Activated CD8-positive, alpha-beta memory T cell treated with anti-CD3 and anti-CD28 coated beads for 48 hours (primary cell): ENCODE measurements around the gene MGMT.

ENCODE experiments used
- DNase-seq, 3 experiments: peaks; one replicate each; pipeline ENCODE4 v3.0.0-alpha.2; 2020; ENCODE audit warnings: low read depth in 2 of 3, low spot score in 2 of 3

MGMT gene

DNA sequence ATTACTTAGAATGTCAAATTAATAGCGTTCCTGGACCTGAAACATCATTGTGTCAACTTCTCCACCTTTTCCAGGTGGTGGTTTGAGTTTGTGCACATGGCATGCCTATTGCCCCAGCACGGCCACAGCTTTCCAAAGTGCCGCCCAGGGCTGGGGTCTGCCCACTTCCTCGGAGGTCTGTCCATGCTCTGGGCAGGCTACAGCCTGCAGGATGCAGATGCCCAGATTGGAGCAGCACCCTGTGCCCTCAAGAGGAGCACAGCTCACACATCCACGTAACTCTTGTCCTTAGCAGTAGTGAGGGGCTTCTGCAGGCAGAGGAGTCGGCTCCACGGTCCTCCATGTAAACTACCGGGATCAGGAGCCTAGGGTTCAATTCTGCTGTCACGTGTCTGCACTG is 258.4 kb downstream of the MGMT start:
- DNase-seq: no peak

DNA sequence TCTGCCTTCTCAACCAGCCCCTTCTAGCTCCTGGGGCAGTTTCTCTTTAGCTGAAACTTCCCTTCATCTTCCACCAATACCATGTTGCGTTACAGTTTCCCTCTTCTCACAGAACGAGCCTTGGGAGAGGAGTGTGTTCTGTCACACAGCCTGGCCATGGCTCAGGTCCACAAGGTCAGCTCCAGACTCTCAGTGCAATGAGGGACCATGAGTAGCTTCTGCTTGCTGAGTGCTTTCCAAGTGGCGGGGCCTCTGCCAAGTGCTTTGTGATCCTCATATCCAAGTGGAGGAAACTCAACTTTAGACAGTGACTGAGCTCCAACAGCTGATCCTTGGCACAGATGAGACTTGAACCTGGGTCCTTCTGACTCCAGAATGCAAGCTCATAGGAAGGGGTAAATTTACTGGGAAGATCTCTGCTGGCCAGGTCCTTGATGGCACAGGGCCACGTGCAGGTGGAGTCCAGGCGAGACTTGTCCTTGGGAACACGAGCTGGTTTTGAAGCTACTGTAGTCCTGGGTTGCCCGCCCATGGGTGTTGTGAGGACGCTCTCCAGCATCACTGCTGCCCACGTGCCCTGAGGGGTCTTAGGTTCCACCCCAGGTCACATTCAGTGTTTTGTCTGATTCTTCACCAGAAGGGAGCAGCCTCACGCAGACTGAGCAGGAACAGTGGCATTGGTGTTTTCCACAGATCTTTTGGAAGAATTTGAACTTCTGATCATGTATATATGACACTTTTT is 259.0 kb downstream of the MGMT start:
- no peak for DNase-seq

DNA sequence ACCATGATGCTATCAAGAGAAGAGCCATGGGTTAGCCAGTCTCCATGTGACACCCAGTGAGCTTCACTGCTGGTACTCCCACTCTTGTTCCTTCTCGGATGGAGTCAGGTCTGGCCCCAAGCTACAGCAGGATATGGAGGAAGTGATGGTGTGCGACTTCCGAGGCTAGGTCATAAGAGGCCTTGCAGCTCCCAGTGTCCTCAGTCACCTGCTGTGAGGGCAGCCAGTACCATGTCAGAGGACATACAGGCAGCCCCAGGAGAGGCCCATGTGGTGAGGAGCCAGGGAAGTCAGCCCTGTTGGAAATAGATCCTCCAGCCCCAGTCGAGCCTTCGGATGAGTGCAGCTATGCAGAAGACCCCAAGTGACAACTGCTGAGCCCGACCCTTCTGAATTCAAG is 260.0 kb downstream of the MGMT start:
- no peak for DNase-seq

DNA sequence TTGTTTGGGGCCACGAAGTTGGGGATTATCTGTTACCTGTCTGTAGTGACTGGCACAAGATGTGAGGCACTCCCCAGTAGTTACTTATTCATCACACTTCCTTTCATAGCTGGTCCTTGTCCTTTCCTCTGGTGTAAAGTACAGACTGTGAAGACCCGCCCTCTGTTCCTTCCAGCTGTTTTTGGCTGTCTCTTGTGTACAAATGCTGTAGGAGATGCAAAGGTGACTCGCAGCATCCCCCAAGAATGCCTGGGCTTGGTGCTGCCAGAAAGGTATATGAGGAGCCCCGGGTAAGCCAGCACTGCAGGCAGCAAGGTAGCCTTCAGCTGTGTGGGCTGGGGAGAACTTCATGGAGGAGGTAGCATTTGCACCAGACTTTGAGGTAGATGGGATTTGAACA is 260.5 kb downstream of the MGMT start:
- DNase-seq: no peak

DNA sequence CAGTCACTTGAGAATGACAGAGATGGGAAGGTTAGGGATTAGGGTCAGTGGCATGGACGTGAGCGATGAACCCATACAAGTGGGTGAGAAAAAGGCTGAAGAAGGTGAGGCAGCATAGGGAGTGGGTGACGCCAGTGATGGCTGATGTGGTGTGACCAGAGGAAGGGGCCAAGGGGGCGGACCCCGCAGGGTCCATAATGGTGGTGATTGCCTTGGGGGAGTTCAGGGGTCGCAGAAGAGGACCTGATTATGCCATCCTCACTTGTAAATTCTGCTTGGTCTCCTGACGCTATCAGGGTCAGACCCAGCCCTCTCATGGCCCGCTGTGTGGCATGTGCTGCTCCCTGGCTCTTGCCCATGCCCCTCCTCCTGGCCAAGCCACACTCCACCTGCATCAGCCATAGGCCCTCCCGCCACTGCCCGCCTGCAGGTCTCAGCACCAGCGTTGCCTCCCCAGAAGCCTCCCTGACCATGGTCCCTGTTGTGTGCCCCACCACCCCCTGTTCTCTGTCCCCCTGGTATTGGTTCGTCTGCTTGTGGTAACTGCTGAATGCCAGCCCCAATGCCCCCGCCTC is 261.3 kb downstream of the MGMT start:
- DNase-seq: no peak

DNA sequence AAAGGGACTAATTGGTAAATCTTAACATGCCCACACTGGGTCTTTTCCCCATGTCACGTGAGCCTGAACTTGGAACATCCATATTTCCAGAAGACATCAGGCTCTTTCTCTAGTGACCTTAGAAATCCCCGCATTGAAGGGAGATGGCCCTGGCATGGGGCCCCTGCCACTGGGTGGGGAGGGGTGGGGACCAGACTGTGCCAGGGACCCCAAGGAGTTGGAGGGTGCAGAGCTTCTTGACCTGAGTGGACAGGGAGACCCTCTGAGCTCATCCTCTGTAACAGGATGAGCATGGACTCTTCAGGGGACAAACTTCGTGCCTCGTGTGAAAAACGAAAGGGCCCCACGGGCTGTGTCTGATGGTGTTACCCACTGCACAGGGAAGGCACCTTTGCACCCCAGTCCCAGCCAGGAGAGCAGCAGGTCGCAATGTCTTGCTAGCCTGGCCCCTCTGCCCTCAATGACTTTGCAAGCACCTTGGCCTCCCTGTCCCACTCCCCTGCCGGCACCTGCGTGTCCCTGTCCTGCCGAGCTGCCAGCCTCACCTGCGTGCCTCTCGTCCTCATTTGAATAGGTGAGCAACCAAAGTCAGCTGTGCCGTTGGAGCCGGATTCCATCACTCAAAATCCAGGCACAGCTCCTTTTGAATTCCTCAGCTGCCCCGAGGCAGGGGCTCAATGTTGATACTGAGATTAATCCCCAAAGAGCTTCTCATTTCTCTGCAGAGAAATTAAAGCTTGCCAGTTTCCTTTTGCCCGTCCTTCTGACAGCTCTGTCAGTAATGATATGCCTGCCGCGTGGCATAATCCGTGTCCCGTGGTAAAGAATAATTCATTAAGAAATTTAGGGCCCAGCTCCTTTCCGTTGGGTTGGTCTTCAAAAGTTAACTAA is 262.1 kb downstream of the MGMT start:
- no peak for DNase-seq

DNA sequence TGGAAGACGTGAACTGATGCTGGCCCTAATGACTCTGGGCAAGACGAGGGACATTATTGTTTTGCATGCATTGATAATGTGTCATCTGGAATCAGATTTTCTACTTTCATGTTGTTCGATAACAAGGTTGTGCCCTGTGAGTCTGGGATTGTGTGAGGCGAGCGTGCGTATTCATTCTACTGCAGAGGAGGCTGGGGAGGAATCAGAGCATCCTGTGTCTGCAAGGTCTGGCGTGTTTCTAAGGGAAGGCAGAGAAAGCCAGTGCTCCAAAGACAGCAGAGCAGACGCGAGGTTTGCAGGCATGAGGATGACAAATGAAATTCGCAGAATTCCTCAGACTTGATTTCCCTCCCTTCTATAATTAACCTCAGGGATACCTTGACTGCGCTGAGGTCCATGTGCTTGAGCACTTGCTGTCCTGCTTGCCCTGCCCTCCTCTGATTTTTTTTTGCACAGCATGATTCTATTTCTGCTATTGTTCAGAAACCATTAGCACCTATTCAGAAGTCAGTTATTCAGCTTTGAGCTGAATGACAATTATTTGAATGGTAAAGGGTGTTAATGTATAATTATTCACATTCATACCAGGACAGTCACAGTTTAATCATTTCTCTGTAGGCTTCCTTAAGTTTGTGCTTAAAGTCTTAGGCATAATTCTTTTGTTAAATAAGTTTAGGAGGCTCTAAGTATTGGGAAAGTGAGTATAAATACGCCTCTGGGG is 263.4 kb downstream of the MGMT start:
- no peak for DNase-seq

DNA sequence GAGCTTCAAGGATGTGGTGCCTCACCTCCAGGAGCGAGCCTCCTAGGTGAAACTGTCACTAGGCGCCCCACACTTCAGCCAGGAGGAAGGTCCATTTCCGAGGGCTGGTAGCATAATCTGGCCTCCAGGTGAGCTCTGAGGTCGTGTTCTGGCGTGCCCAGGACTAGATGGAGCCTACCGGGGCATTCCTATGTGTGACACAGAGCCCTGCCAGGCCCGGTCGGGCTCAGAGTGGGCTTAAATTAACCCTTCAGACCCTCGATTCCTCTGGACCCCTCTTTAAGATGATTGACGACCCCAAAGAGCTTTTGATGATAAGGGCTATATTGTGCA is 263.9 kb downstream of the MGMT start:
- no peak for DNase-seq

DNA sequence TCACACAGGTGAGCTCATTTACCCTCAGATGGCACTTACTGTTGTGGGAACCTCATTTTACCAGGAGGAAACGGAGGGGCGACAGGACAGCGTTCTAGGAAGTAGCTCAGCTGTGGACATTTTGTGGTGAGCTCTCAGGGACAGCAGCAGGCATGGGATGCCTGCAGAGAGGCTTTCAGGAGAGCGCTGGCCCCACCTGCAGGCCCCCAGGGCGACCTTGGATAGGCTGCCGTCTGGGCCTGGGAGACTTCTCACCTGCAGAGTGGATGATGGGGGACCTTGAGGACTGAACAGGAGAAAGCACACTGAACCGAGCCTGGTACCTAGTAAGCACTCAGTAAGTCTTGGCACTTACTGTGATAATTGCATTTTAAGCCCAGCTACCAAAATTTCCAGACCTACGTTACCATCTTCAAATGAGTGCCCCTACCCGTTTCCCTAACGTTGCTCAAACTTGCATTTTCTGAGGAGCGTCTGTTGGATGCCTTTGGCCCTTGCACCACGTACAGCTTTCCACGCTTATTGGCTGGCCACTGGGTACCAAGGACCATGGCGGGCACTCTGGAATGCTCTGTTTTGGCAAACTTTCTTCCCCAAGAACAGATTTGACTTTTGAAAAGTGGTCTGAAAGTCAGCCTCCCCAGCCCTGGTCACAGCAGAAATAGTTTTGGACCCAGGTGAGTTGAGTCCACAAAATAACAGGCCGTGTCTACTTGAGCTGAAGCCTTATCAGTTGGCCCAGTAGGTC is 273.7 kb downstream of the MGMT start:
- DNase-seq: no peak

DNA sequence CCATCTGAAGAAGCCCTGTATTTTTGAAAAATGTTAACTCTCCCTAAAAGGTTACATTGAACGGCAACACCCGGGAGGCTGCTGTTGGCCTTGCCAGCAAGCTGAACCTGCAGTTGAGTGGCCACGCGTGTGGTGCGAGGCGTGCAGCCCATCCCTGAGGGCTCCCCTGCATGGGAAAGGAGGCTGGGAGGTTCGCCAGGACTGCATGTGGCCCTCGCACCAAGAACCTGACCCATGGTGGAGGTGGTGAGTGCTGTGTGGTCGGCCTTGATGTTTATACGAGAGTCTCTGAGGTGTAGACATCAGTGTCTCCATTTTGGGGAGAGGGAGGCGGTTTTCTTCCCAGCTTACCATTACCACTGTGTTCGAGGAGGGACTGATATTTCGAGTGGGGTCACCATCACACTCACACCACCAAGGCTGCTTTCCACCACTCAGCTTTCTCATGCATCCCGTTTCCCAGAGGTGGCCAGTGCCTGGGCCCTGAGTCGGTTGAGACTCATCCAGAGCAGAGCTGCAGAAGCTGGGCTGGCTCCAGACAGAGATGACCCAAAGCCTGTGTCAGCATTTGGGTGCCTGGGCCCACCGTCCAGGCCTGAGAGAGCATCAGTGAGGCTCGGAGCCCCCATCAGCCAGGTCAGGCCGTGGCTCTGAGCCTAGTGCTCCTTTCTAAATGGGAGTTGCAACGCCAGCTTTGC is 274.4 kb downstream of the MGMT start:
- no peak for DNase-seq

DNA sequence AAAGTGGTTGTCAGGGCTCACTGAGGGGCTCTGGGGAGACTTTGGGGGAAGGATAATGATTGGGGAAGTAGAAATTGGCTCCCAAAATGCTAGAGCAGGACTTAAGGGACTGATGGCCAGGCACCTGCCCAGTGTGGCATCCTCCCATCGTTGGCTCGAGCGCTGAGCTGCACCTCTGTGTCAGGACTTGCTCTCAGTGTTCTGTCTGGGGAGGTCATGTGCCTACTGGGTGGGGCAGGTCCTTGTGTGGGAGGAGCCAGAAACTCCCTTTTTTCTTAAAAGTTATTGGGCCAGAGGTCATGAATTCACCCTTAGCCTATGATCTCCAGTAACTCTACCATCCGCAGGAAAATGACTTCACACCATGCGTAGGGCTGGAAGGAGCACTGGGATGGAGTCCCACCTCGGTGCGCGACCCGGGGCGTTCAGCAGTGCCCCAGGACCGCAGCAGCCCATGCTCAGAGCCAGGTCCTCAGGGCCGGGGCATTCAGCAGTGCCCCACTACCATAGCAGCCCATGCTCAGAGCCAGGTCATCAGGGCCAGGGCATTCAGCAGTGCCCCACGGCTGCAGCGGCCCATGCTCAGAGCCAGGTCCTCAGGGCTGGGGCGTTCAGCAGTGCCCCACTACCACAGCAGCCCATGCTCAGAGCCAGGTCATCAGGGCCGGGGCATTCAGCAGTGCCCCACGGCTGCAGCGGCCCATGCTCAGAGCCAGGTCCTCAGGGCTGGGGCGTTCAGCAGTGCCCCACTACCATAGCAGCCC is 275.1 kb downstream of the MGMT start:
- no peak for DNase-seq

DNA sequence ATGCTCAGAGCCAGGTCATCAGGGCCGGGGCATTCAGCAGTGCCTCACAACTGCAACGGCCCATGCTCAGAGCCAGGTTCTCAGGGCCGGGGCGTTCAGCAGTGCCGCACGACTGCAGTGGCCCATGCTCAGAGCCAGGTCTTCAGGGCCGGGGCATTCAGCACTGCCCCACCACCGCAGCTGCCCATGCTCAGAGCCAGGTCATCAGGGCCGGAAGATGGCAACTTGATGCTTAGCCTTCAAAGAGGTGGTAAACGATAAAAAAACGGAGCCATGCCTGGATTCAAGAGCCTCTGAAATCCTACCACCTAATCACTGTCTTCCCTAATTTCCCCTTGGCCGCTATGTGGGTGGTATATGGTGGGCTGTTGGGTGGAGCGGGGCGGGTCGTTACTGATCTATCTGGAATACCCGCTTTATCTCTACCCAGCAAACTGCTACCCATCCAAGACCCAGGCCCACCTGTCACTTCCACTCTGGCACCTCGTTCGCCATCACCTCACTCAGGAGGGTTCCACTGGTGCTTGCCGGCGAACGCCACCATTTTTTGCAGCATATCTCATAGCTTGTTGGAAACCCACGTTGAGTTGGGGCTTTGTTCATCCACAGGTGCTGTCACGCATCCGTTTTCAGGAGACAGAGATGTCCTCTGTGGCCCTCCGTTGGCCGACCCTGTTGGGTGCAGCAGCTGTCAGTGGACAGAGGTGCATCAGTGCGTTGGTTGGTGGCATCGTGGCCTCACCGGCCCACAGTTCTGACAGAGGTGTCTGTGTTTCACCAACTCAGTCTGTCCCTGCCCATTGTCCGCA is 275.9 kb downstream of the MGMT start:
- DNase-seq: no peak

DNA sequence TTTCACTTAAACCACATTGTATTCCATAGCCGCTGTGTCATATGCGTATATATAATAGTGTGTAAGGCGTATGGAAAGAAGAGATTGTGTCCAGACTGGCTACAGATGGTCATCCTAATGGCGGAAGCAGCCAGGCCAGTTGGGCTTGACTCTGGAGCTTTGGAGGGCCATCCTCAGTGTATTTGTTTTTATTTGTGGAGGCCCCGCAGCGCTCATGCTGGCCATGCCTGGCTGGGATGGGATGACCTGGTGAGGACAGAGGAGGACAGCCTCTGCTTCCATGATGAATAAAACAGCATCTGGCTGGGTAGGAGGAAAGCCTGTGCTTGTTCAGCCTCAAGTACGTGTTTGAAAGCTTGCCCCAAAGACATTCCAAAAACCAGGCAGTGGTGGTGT is 276.7 kb downstream of the MGMT start:
- DNase-seq: no peak

DNA sequence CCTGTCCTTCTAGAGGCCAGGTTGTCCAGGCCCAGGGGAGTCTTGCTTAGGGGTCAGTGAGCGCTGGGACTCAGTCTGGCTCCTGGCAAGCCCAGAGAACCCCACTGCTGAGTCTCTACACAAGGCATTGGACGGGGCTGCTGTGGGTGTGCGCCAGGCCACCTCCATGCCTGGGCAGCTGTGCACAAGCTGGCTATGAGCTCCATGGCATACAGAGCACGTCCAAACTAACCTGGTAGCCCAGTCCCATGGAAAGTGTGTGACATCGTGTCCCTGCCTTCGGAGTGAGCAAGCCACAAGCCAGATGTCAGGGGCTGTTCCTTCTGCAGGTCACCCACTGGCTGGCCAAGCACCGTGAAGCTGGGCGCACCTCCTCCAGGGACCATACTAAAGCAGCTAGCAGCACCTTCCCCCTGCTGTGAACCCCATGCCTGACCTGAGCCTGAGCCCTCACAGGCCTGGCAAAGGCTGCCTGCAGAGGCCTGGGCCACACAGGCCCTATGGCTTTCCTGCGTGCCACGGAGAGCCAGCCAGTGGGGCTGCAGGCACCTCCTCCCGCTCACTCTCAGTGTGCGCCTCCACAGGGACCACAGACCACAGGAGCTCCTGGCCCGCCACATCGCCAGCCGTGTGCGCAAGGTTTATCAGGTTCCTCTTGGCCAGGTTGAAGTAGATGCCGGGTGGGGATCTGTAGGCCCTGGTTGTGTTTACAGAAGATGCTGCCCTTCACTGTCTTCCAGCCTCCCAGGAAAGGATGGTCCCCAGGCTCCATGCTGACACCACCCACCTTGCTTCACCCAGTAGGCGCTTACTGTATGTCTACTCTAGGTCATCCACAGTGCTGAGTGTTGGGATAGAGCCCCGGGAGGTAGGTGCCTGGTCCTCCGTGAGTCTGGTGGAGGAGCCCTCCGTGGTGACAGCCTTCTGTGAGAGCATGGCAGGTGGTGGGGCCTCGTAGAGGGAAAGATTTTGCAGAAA is 277.4 kb downstream of the MGMT start:
- DNase-seq: no peak

DNA sequence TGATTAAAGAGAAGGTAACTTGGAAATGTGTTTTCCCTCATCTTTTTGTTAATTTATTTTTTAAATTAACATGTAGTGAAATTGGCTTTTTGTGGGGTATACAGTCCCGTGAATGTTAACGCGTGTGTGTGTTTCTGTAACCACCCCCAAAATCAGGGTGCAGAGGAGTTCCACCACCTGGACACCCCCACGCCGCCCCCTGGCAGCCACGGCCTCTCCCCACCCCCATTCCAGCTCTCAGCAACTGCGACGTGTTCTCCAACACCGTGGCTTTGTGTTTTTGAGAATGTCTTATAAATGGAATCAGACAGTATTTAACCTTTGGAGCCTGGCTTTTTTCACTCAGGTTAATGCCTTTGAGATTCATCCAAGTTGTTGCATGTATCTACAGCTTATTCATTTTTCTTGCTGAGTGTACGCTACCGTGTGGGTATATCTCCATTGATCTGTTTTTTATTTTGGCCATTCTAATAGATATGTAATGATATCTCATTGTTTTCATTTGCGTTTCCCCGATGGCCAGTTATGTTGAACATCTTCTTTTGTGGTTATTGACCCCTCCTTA is 278.2 kb downstream of the MGMT start:
- DNase-seq: no peak

DNA sequence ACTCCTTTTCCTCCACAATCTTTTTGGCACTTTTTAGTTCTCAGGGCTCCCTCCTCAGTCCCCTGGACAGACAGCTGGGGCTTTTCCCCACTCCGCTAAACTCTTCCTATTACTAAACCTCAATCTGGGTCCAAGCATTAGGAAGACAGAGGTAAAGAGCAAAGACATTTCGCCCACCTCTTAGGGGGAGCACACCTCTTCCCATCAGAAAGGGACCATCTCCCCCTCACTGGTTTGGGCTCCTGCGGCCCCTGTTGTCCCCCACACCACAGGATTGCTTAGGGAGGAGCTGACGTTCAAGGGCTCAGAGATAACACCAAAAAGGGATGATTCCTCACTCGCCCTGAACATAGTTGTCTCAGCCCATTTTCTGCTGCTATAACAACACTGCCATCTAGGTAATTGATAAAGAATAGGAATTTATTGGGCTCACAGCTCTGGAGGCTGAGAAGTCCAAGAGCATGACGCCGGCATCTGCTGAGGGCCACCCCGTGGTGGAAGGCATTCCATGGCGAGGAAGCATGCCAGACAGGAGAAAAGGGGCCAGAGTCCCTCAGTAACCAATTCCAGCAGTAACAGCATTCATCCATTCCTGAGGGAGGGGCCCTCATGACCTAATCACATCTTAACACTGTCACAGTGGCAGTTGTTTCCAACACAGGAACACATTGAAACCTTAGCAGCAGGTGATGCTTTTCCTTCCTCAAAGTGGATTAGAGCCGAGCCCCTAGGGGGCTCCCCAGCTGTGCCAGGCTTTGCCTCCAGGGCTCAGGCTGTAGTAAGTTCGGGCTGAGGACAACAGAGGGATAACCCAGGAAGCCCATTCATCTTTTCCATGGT is 287.4 kb downstream of the MGMT start:
- no peak for DNase-seq
